Astrocyte (in vitro differentiated cells and primary cell): ENCODE data around the gene UGT1A5. TPM values are rescaled to one million over a fixed set of nuclear protein-coding genes. Genes with fewer than 3 reads are reported as not detected.

ENCODE experiments used
- DNase-seq: peaks from one replicate; pipeline ENCODE4 v3.0.0-alpha.2; 2010; ENCODE audit warnings: low read depth
- FAIRE-seq: peaks from 2 replicates; lab custom pipeline; 2011; peaks lifted over from hg19 to GRCh38; lab: Jason Lieb, UNC
- H2AFZ ChIP-seq: 2 replicates; pipeline ENCODE4 v1.6.0; 2012; ENCODE audit warnings: low read depth, low read length, inconsistent platforms
- H3K27ac ChIP-seq: 2 replicates; pipeline ENCODE4 v1.5.1; 2011; ENCODE audit warnings: low read depth, low read length, inconsistent platforms
- H3K27me3 ChIP-seq: 2 replicates; pipeline ENCODE4 v1.6.0; 2011; ENCODE audit warnings: low read length, inconsistent platforms; ENCODE audit not compliant: insufficient read depth
- H3K36me3 ChIP-seq: 2 replicates; pipeline ENCODE4 v1.5.1; 2011; ENCODE audit warnings: low read length, inconsistent platforms; ENCODE audit not compliant: insufficient read depth
- H3K4me1 ChIP-seq: 2 replicates; pipeline ENCODE4 v1.5.1; 2011; ENCODE audit warnings: low read length, inconsistent platforms; ENCODE audit not compliant: insufficient read depth
- H3K4me2 ChIP-seq: 2 replicates; pipeline ENCODE4 v1.6.0; 2012; ENCODE audit warnings: low read length, inconsistent platforms
- H3K4me3 ChIP-seq: 2 replicates; pipeline ENCODE4 v1.5.1; 2011; ENCODE audit warnings: low read depth, mild to moderate bottlenecking, low read length, inconsistent platforms; ENCODE audit not compliant: insufficient read depth
- H3K79me2 ChIP-seq: 2 replicates; pipeline ENCODE4 v1.6.0; 2012; ENCODE audit warnings: mild to moderate bottlenecking, low read length, inconsistent platforms; ENCODE audit not compliant: insufficient read depth
- H3K9ac ChIP-seq: 2 replicates; pipeline ENCODE4 v1.6.0; 2012; ENCODE audit warnings: mild to moderate bottlenecking, low read length, inconsistent platforms
- H3K9me3 ChIP-seq: 2 replicates; pipeline ENCODE4 v1.5.1; 2012; ENCODE audit warnings: low read depth, mild to moderate bottlenecking, low read length, inconsistent platforms; ENCODE audit not compliant: insufficient read depth
- H4K20me1 ChIP-seq: 2 replicates; pipeline ENCODE4 v1.6.0; 2012; ENCODE audit warnings: low read length, inconsistent platforms; ENCODE audit not compliant: insufficient read depth
- H3K27ac Mint-ChIP-seq: one replicate; pipeline ENCODE4 v1.8.0; 2021; ENCODE audit warnings: mild to moderate bottlenecking, mixed read lengths; ENCODE audit not compliant: unreplicated experiment
- H3K27me3 Mint-ChIP-seq: one replicate; pipeline ENCODE4 v1.8.0; 2021; ENCODE audit warnings: low read depth, mixed read lengths; ENCODE audit not compliant: unreplicated experiment
- H3K36me3 Mint-ChIP-seq: one replicate; pipeline ENCODE4 v1.8.0; 2021; ENCODE audit warnings: low read depth, mixed read lengths; ENCODE audit not compliant: unreplicated experiment
- H3K4me1 Mint-ChIP-seq: one replicate; pipeline ENCODE4 v1.8.0; 2021; ENCODE audit warnings: low read depth, mixed read lengths; ENCODE audit not compliant: unreplicated experiment
- H3K4me3 Mint-ChIP-seq: one replicate; pipeline ENCODE4 v1.8.0; 2021; ENCODE audit warnings: mild to moderate bottlenecking, moderate library complexity, mixed read lengths; ENCODE audit not compliant: unreplicated experiment
- H3K9me3 Mint-ChIP-seq: one replicate; pipeline ENCODE4 v1.8.0; 2021; ENCODE audit warnings: mild to moderate bottlenecking, mixed read lengths; ENCODE audit not compliant: unreplicated experiment
- EZH2 ChIP-seq: IDR thresholded peaks from 2 replicates; pipeline ENCODE4 v1.6.1; 2012; ENCODE audit warnings: mild to moderate bottlenecking, low read length, inconsistent platforms; ENCODE audit not compliant: insufficient read depth
- total RNA-seq: library from RNA; stranded (reverse); gene quantifications from 2 replicates; pipeline ENCODE4 v1.2.1, GENCODE V29; 2021
- TF ChIP-seq, protein P1 (sequence below): IDR thresholded peaks from 2 replicates; pipeline ENCODE4 v1.5.1; 2011; ENCODE audit warnings: low read depth, mild to moderate bottlenecking, inconsistent platforms, low read length, moderate library complexity; ENCODE audit not compliant: insufficient read depth

Gene UGT1A5
- total RNA-seq, 1 donor from 2014 or later: not detected

GRCh38 chr2:233807215-233807865 lies 94.6 kb downstream of the UGT1A5 start:
- Histone ChIP-seq H3K9me3 (no peaks in the 10 kb centered on the region), H3K27ac (no peak overlapping the region), H3K9ac (no peak overlapping the region), H4K20me1 (no peaks in the 10 kb centered on the region), H3K4me2 (no peak overlapping the region), H3K36me3 (no peaks in the 10 kb centered on the region), H3K4me1 (no peaks in the 10 kb centered on the region), H3K4me3 (no peak overlapping the region), H3K79me2 (no peaks in the 10 kb centered on the region), H3K27me3 (peaks cover 8% of the 10 kb centered on the region), H2AFZ (no peak overlapping the region)
- TF ChIP-seq, protein P1, sequence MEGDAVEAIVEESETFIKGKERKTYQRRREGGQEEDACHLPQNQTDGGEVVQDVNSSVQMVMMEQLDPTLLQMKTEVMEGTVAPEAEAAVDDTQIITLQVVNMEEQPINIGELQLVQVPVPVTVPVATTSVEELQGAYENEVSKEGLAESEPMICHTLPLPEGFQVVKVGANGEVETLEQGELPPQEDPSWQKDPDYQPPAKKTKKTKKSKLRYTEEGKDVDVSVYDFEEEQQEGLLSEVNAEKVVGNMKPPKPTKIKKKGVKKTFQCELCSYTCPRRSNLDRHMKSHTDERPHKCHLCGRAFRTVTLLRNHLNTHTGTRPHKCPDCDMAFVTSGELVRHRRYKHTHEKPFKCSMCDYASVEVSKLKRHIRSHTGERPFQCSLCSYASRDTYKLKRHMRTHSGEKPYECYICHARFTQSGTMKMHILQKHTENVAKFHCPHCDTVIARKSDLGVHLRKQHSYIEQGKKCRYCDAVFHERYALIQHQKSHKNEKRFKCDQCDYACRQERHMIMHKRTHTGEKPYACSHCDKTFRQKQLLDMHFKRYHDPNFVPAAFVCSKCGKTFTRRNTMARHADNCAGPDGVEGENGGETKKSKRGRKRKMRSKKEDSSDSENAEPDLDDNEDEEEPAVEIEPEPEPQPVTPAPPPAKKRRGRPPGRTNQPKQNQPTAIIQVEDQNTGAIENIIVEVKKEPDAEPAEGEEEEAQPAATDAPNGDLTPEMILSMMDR: no peak
- TF ChIP-seq EZH2: no peak
- FAIRE-seq: no peak
- Mint-ChIP-seq H3K4me1 (no peaks in the 10 kb centered on the region), H3K4me3 (no peak overlapping the region), H3K36me3 (no peaks in the 10 kb centered on the region), H3K9me3 (no peaks in the 10 kb centered on the region), H3K27ac (no peak overlapping the region), H3K27me3 (peaks cover 50% of the 10 kb centered on the region)
- no peak for DNase-seq

DNA sequence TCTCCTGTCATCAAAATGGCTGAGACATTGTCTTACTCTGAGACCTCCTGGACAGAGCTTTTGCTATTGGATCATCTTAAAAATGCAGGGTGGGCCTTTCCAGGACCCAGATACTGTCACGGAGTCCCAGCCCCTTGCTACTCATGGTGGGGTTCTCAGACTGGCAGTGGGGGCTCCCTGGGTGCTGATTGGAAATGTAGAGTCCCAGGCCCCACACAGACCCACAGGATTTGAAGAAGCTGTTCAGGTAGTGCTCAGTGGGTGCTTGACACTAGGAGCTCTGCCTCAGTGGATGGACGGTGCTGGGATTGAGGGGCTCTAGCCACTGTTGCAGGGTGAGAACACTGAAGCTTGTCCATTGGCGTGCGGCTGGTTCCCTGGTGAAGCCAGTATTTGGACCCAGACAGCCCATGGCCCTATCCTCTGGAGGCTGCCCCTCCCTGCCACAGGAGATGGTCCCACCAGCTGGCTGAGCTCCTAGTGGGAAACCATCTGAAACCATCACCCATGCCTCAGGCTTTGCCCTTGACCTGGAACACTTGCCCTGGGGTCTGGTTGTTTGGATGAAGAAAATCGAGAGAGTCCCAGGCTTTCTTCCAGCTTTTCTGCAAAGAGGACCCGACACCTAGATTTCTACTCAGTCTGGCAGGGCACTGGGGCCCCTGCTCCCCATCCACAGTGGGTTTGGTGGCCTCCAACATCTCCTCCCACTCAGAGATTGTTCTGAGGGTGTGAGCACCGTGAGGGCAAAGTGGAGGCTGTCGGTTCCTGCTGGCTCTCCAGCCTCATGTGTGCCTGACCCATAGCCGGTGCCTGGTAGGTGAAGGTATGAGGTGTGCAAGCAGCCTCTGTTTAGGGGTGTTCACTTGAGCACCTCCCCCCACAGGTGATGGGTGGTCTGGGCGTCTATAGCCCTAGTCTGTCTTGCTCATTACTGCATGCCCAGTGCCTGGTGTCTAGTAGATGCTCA lies 95.5 kb downstream of the UGT1A5 start:
- Histone ChIP-seq H4K20me1 (no peaks in the 10 kb centered on the region), H2AFZ (no peak overlapping the region), H3K9ac (no peak overlapping the region), H3K27ac (no peak overlapping the region), H3K79me2 (no peaks in the 10 kb centered on the region), H3K4me2 (no peak overlapping the region), H3K4me1 (no peaks in the 10 kb centered on the region), H3K27me3 (peaks cover 8% of the 10 kb centered on the region), H3K4me3 (no peak overlapping the region), H3K9me3 (no peaks in the 10 kb centered on the region), H3K36me3 (no peaks in the 10 kb centered on the region)
- TF ChIP-seq, protein P1: no peak
- no peak for TF ChIP-seq EZH2
- Mint-ChIP-seq H3K36me3 (no peaks in the 10 kb centered on the region), H3K4me1 (no peaks in the 10 kb centered on the region), H3K27me3 (peaks cover 46% of the 10 kb centered on the region), H3K4me3 (no peak overlapping the region), H3K9me3 (no peaks in the 10 kb centered on the region), H3K27ac (no peak overlapping the region)
- DNase-seq (no peak), FAIRE-seq (no peak)
